ENCODE measurements around the gene KIF26B. TPM values are rescaled to one million over a fixed set of nuclear protein-coding genes. Genes with fewer than 3 reads are reported as not detected.

KIF26B gene
- total and polyA plus RNA-seq, 7 donors: 0.01 to 0.32 (median 0.06) TPM

- WGBS, 3 donors: 80 to 91% (median 85%) methylated on average over 9 of the region's 9 CpGs
- H3K27ac ChIP-seq: no peak overlapping the region
- H3K36me3 ChIP-seq (ENCODE audit: insufficient read depth in 1 of 2, low read depth in 1 of 2): no peaks in the 10 kb centered on the region
- no peak overlapping the region for H3K4me3 ChIP-seq
- H3K4me1 ChIP-seq: no peaks in the 10 kb centered on the region
- H3K9me3 ChIP-seq: no peaks in the 10 kb centered on the region
- intact Hi-C loops (cut with DNase I): no loop called here
- no peak for TF ChIP-seq CTCF (IDR thresholded peaks at IDR 0.05)
- H3K27me3 ChIP-seq (ENCODE audit: insufficient read depth in 3 of 3, low read length in 2 of 3): peaks cover 0 to 2% (median 0%) of the 10 kb centered on the region in 3 donors
- DNase-seq: no peak
- ATAC-seq: no peak
Measured at GRCh38 chr1:245552331-245552730, 397.5 kb downstream of the KIF26B start.

- DNase-seq: no peak
- Histone ChIP-seq H3K4me1 (no peaks in the 10 kb centered on the region), H3K4me3 (no peak overlapping the region), H3K36me3 (ENCODE audit: insufficient read depth in 1 of 2, low read depth in 1 of 2) (no peaks in the 10 kb centered on the region), H3K27me3 (ENCODE audit: insufficient read depth in 3 of 3, low read length in 2 of 3) (peaks cover 0 to 2% (median 0%) of the 10 kb centered on the region in 3 donors), H3K27ac (no peak overlapping the region), H3K9me3 (no peaks in the 10 kb centered on the region)
- ATAC-seq: no peak
- TF ChIP-seq CTCF (IDR thresholded peaks at IDR 0.05): no peak
- intact Hi-C loops (cut with DNase I): no loop called here
- WGBS, 3 donors: 83 to 90% (median 86%) methylated on average over 3 of the region's 3 CpGs
Measured at GRCh38 chr1:245556057-245556456, 401.3 kb downstream of the KIF26B start.

GRCh38 chr1:245558069-245558468 lies 403.3 kb downstream of the KIF26B start:
- DNase-seq: no peak
- ATAC-seq: no peak
- no peaks in the 10 kb centered on the region for H3K4me1 ChIP-seq
- intact Hi-C loops (cut with DNase I): no loop called here
- WGBS, 3 donors: 77 to 91% (median 86%) methylated on average over 5 of the region's 5 CpGs
- no peak overlapping the region for H3K4me3 ChIP-seq
- no peaks in the 10 kb centered on the region for H3K36me3 ChIP-seq (ENCODE audit: insufficient read depth in 1 of 2, low read depth in 1 of 2)
- no peak overlapping the region for H3K27ac ChIP-seq
- no peaks in the 10 kb centered on the region for H3K9me3 ChIP-seq
- no peak for TF ChIP-seq CTCF (IDR thresholded peaks at IDR 0.05)
- H3K27me3 ChIP-seq (ENCODE audit: insufficient read depth in 3 of 3, low read length in 2 of 3): peaks cover 0 to 2% (median 0%) of the 10 kb centered on the region in 3 donors

GRCh38 chr1:245560316-245560859 lies 405.6 kb downstream of the KIF26B start:
- Histone ChIP-seq H3K27me3 (ENCODE audit: insufficient read depth in 3 of 3, low read length in 2 of 3) (no peaks in the 10 kb centered on the region), H3K4me3 (no peak overlapping the region), H3K36me3 (ENCODE audit: insufficient read depth in 1 of 2, low read depth in 1 of 2) (no peaks in the 10 kb centered on the region), H3K27ac (no peak overlapping the region), H3K9me3 (no peaks in the 10 kb centered on the region), H3K4me1 (no peaks in the 10 kb centered on the region)
- DNase-seq (no peak), ATAC-seq (no peak)
- TF ChIP-seq CTCF (IDR thresholded peaks at IDR 0.05): no peak
- intact Hi-C loops (cut with DNase I): loop anchor here in 1 of 2 donors (2.0 kb wide), 1 partner anchor 20 kb away; no protein-coding TSS in a partner anchor
- 69 to 73% (median 72%) methylated on average over 12 of the region's 12 CpGs for WGBS, 3 donors
